ENCODE measurements around the gene CALHM2. TPM values are rescaled to one million over a fixed set of nuclear protein-coding genes. Genes with fewer than 3 reads are reported as not detected.
"Not testable (repeated sequence)": the region's sequence is repeated elsewhere in the genome, so short reads cannot be mapped to it uniquely, and the experiment has no call there.

CALHM2 gene
- total and polyA plus RNA-seq, 3 experiments from 2014 or later = 20.4 to 92.7 (median 22.2) TPM

- Mint-ChIP-seq H3K27me3 (peaks cover 25 to 35% of the 10 kb centered on the region in 2 donors), H3K4me1 (peaks cover 11 to 37% (median 21%) of the 10 kb centered on the region in 3 donors), H3K4me3 (peak overlapping the region; percentile 59 to 92 (median 74)), H3K27ac (peak overlapping the region in 1 of 8 donors; percentile 59), H3K9me3 (no peaks in the 10 kb centered on the region), H3K36me3 (no peaks in the 10 kb centered on the region)
- peaks cover 8% of the 10 kb centered on the region for H3K27me3 ChIP-seq (ENCODE audit: insufficient read depth, low read length, poor library complexity, severe bottlenecking)
- no peak overlapping the region for H3K27ac ChIP-seq (ENCODE audit: low read depth, low read length)
- CTCF ChIA-PET = interaction anchor here (0.5 to 12.4 kb wide), 4 partner anchors 8 to 77 kb away, joined by 3 to 203 read pairs (median 6); no protein-coding TSS in a partner anchor
- peak overlapping the region; percentile 22 for H3K4me3 ChIP-seq (ENCODE audit: low read length)
- H3K9me3 ChIP-seq (ENCODE audit: low read length) = no peaks in the 10 kb centered on the region
- POLR2A ChIA-PET = no interaction called here
- peak in 4 of 5 donors; percentile 10 to 63 (median 32) for DNase-seq
- peaks cover 12% of the 10 kb centered on the region for H3K4me1 ChIP-seq (ENCODE audit: insufficient read depth, low read length)
- H3K36me3 ChIP-seq (ENCODE audit: insufficient read depth, low read length) = no peaks in the 10 kb centered on the region
Observed at GRCh38 chr10:103493916-103494877, 42.0 kb upstream of the CALHM2 start.

DNA sequence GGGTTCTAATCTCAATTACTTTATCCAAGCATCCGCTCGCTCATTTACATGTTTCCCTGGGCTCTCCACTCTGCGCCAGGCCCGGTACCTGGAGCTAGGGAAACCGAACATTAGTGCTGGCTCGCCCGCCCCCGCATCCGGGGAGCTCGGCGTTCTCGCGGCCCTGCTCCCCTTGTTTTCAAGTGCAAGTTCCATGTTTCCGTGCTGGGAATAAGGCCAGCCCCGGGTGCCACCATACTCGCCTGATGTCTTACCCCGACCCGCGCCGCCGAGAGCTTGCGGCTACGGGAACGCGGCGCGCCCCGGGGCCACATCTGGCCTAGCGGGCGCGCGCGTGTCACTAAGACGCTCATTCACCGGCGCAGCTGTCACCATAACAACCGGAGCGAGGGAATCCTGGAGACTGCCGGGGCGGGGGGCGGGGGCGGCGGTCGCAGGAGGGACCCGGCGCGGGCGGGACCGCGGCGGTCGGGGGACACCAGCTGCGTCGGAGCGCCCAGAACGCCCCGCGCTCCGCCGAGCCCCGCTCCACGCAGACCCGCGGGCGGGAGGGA lies 41.3 kb upstream of the CALHM2 start, which contains the start of gene NEURL1:
Gene NEURL1 (plus strand): TSS at position 344 of the 554 bp plus-strand sequence. CDS start 683 bp downstream, outside the sequence.
- POLR2A ChIA-PET = no interaction called here

DNA sequence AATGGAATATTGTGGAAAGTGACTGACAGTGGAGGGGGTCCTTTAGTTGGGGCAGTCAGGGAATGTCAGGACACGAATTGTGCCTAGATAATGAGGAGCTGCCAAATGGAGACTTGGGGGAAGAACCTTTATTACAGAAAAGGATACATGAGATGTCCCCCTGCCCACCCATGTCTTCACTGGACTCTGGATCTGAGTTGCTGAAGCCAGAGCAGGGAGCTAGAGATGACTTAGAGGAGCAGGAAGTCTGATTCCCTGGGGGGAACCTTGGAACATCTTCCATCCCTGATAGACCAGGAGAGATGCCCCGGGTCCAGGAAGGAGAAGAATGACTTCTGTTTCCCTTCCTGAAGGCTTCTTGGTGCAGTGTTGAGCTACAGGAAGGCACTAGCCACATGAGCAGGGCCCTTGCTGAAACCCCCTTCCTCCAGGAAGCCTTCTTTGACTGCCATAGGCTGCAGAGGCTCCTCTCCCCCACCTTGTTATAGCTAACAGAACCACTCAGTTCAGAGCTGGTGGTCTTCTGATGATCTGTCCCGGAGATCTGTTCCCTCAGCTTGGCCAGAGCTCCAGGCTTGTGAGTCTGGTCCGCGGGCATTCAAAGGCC lies 40.6 kb upstream of the CALHM2 start:
- H3K4me3 Mint-ChIP-seq = peak overlapping the region; percentile 79 to 89 (median 85)
- Histone ChIP-seq H3K27ac (ENCODE audit: low read depth, low read length) (no peak overlapping the region), H3K27me3 (ENCODE audit: insufficient read depth, low read length, poor library complexity, severe bottlenecking) (peaks cover 8% of the 10 kb centered on the region), H3K36me3 (ENCODE audit: insufficient read depth, low read length) (no peaks in the 10 kb centered on the region), H3K9me3 (ENCODE audit: low read length) (no peaks in the 10 kb centered on the region), H3K4me1 (ENCODE audit: insufficient read depth, low read length) (peaks cover 12% of the 10 kb centered on the region), H3K4me3 (ENCODE audit: low read length) (no peak overlapping the region)
- H3K27me3 Mint-ChIP-seq = peaks cover 25 to 27% of the 10 kb centered on the region in 2 donors
- ChIA-PET CTCF (interaction anchor here (1.4 to 12.4 kb wide), 3 partner anchors 10 to 76 kb away, joined by 4 to 203 read pairs (median 10); partner anchors contain the start of gene CALHM3), POLR2A (no interaction called here)
- H3K27ac Mint-ChIP-seq = peak overlapping the region in 2 of 8 donors; percentile 24 to 27
- DNase-seq = no peak
- no peaks in the 10 kb centered on the region for H3K36me3 Mint-ChIP-seq
- no peaks in the 10 kb centered on the region for H3K9me3 Mint-ChIP-seq
- H3K4me1 Mint-ChIP-seq = peaks cover 11 to 37% (median 21%) of the 10 kb centered on the region in 3 donors

More for the DNA sequence above, 41.3 kb upstream of the CALHM2 start, which contains the start of gene NEURL1:
- Histone ChIP-seq H3K36me3 (ENCODE audit: insufficient read depth, low read length) (no peaks in the 10 kb centered on the region), H3K4me1 (ENCODE audit: insufficient read depth, low read length) (peaks cover 12% of the 10 kb centered on the region), H3K4me3 (ENCODE audit: low read length) (peak within 1 kb of the TSS; percentile 37), H3K27ac (ENCODE audit: low read depth, low read length) (no peak within 1 kb of the TSS), H3K9me3 (ENCODE audit: low read length) (no peaks in the 10 kb centered on the region), H3K27me3 (ENCODE audit: insufficient read depth, low read length, poor library complexity, severe bottlenecking) (peaks cover 8% of the 10 kb centered on the region)
- peak in 2 of 5 donors; percentile 10 to 60 for DNase-seq
- Mint-ChIP-seq H3K4me1 (peaks cover 11 to 37% (median 21%) of the 10 kb centered on the region in 3 donors), H3K9me3 (no peaks in the 10 kb centered on the region), H3K36me3 (no peaks in the 10 kb centered on the region), H3K27ac (peak within 1 kb of the TSS in 3 of 8 donors; percentile 9 to 59 (median 27)), H3K4me3 (peak within 1 kb of the TSS; percentile 79 to 92 (median 85)), H3K27me3 (peaks cover 25 to 29% of the 10 kb centered on the region in 2 donors)
- CTCF ChIA-PET = interaction anchor here (0.5 to 12.4 kb wide), 3 partner anchors 8 to 76 kb away, joined by 3 to 203 read pairs (median 10); no protein-coding TSS in a partner anchor

- Histone ChIP-seq H3K4me1 (ENCODE audit: insufficient read depth, low read length) (peaks cover 12% of the 10 kb centered on the region), H3K4me3 (ENCODE audit: low read length) (no peak overlapping the region), H3K9me3 (ENCODE audit: low read length) (no peaks in the 10 kb centered on the region), H3K27ac (ENCODE audit: low read depth, low read length) (no peak overlapping the region), H3K36me3 (ENCODE audit: insufficient read depth, low read length) (no peaks in the 10 kb centered on the region), H3K27me3 (ENCODE audit: insufficient read depth, low read length, poor library complexity, severe bottlenecking) (peaks cover 8% of the 10 kb centered on the region)
- Mint-ChIP-seq H3K4me3 (peak overlapping the region in 4 of 7 donors; percentile 52 to 83 (median 58)), H3K36me3 (no peaks in the 10 kb centered on the region), H3K27ac (peak overlapping the region in 3 of 8 donors; percentile 26 to 76 (median 49)), H3K9me3 (no peaks in the 10 kb centered on the region), H3K4me1 (peaks cover 11 to 37% (median 21%) of the 10 kb centered on the region in 3 donors), H3K27me3 (peaks cover 20 to 23% of the 10 kb centered on the region in 2 donors)
- no peak for DNase-seq
- ChIA-PET POLR2A (no interaction called here), CTCF (interaction anchor here (1.4 to 12.4 kb wide), 2 partner anchors 12 to 75 kb away, joined by 4 to 203 read pairs; partner anchors contain the start of gene CALHM3)
Observed at GRCh38 chr10:103491729-103492364, 39.7 kb upstream of the CALHM2 start.

GRCh38 chr10:103490986-103491314 lies 38.8 kb upstream of the CALHM2 start:
- Histone ChIP-seq H3K27ac (ENCODE audit: low read depth, low read length) (no peak overlapping the region), H3K4me1 (ENCODE audit: insufficient read depth, low read length) (peaks cover 12% of the 10 kb centered on the region), H3K9me3 (ENCODE audit: low read length) (no peaks in the 10 kb centered on the region), H3K4me3 (ENCODE audit: low read length) (no peak overlapping the region), H3K36me3 (ENCODE audit: insufficient read depth, low read length) (no peaks in the 10 kb centered on the region), H3K27me3 (ENCODE audit: insufficient read depth, low read length, poor library complexity, severe bottlenecking) (peaks cover 8% of the 10 kb centered on the region)
- Mint-ChIP-seq H3K27me3 (peaks cover 17 to 18% of the 10 kb centered on the region in 2 donors), H3K9me3 (no peaks in the 10 kb centered on the region), H3K4me3 (peak overlapping the region in 1 of 7 donors; percentile 27), H3K36me3 (no peaks in the 10 kb centered on the region), H3K27ac (peak overlapping the region in 6 of 8 donors; percentile 12 to 83 (median 49)), H3K4me1 (peaks cover 11 to 37% (median 21%) of the 10 kb centered on the region in 3 donors)
- CTCF ChIA-PET = interaction anchor here (0.8 to 12.4 kb wide), 3 partner anchors 74 to 140 kb away, joined by 3 to 203 read pairs (median 3); no protein-coding TSS in a partner anchor
- POLR2A ChIA-PET = no interaction called here
- no peak for DNase-seq

DNA sequence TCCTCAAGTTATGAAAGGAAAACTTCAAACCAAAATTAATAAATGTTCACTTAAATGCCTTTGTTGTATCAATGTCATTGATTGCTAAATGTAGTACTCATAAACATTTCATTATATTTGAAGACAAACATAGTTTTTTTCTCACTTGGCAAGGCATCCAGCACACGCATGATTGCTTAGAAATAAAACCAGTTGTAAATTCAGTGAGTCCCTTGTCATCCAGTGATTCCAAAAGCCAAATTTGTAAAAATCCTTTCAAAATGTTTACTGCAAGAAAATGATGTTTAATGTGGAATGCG lies 35.2 kb upstream of the CALHM2 start:
- H3K4me1 ChIP-seq (ENCODE audit: insufficient read depth, low read length) = peaks cover 6% of the 10 kb centered on the region
- Mint-ChIP-seq H3K27ac (no peak overlapping the region), H3K4me1 (peaks cover 6 to 24% (median 10%) of the 10 kb centered on the region in 3 donors), H3K9me3 (no peaks in the 10 kb centered on the region), H3K27me3 (peaks cover 0 to 3% of the 10 kb centered on the region in 2 donors), H3K4me3 (no peak overlapping the region), H3K36me3 (no peaks in the 10 kb centered on the region)
- no peaks in the 10 kb centered on the region for H3K36me3 ChIP-seq (ENCODE audit: insufficient read depth, low read length)
- POLR2A ChIA-PET = no interaction called here
- H3K27me3 ChIP-seq (ENCODE audit: insufficient read depth, low read length, poor library complexity, severe bottlenecking) = no peaks in the 10 kb centered on the region
- no peaks in the 10 kb centered on the region for H3K9me3 ChIP-seq (ENCODE audit: low read length)
- CTCF ChIA-PET = interaction anchor here (12.4 kb wide), 1 partner anchor 70 kb away, joined by 203 read pairs; no protein-coding TSS in a partner anchor
- DNase-seq = no peak
- H3K4me3 ChIP-seq (ENCODE audit: low read length) = no peak overlapping the region
- H3K27ac ChIP-seq (ENCODE audit: low read depth, low read length) = no peak overlapping the region

DNA sequence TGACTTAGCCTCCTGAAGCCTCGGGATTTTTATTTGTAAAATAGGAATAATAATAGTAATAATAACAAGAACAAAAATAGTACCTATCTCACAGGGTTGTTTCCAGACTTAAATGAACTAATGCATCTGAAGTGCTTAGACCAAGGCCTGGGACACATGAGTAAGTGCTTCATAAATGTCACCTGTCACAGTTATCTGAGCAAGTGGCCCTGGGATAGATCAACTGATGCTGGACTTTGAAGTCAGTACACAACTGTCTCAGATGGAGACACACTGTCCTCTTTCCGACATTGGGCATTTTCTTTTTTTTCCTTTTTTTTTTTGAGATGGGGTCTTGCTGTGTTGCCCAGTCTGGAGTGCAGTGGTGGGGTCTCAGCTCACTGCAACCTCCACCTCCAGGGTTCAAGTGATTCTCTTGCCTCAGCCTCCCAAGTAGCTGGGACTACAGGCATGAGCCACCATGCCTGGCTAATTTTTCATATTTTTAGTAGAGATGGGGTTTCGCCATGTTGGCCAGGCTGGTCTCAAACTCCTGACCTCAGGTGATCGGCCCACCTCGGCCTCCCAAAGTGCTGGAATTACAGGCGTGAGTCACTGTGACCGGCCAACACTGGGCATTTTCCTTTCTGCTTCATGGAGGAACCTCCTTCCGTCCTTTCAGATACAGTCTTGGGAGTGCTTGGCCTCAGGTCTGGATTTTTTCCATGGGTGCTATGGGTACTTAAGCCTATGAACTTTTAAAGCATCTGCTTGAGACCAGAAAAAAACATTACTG lies 34.7 kb upstream of the CALHM2 start:
- not testable (repeated sequence) for H3K9me3 Mint-ChIP-seq; H3K4me3 Mint-ChIP-seq; H3K36me3 ChIP-seq (ENCODE audit: insufficient read depth, low read length); H3K27me3 ChIP-seq (ENCODE audit: insufficient read depth, low read length, poor library complexity, severe bottlenecking); H3K27ac Mint-ChIP-seq; H3K4me3 ChIP-seq (ENCODE audit: low read length); H3K4me1 ChIP-seq (ENCODE audit: insufficient read depth, low read length); H3K9me3 ChIP-seq (ENCODE audit: low read length); H3K27ac ChIP-seq (ENCODE audit: low read depth, low read length); H3K27me3 Mint-ChIP-seq; DNase-seq; H3K36me3 Mint-ChIP-seq
- CTCF ChIA-PET = interaction anchor here (1.4 to 12.4 kb wide), 6 partner anchors 8 to 226 kb away, joined by 3 to 203 read pairs (median 8); no protein-coding TSS in a partner anchor
- POLR2A ChIA-PET = interaction anchor here (1.9 kb wide), 1 partner anchor 35 kb away, joined by 5 read pairs; the partner anchor contains the start of gene CALHM2
- peaks cover 8 to 28% (median 13%) of the 10 kb centered on the region in 3 donors for H3K4me1 Mint-ChIP-seq
